ENCODE data around the gene PPP1R3A.
"Not testable (repeated sequence)": the region's sequence is repeated elsewhere in the genome, so short reads cannot be mapped to it uniquely, and the experiment has no call there.

Gene PPP1R3A

GRCh38 chr7:113918946-113919345 lies at the start of gene PPP1R3A:
Gene PPP1R3A, minus strand, starts transcription at chr7:113919009. Its CDS starts 13 bp downstream, at chr7:113918996.
- no peak for DNase-seq (ENCODE audit: low read depth in 3 of 3)

DNA sequence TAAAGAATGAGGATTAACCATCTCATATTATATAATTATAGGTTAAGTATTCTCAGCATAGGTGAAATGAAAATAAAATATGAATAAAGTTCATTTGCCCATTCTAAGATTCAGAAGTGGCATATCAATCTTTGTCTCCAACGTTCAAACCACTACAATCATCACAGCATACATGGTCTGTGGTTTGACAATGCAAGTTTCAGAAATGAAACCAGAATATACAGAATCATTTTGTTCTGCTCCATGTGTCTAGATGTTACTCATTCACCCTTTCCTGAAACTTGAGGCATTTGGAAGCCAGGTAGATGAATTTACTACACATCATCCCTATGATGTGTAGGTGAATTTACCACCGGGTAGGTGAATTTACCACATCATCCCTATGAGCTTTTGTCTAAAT lies 44.5 kb upstream of the PPP1R3A start:
- no peak for DNase-seq (ENCODE audit: low read depth in 3 of 3)

DNA sequence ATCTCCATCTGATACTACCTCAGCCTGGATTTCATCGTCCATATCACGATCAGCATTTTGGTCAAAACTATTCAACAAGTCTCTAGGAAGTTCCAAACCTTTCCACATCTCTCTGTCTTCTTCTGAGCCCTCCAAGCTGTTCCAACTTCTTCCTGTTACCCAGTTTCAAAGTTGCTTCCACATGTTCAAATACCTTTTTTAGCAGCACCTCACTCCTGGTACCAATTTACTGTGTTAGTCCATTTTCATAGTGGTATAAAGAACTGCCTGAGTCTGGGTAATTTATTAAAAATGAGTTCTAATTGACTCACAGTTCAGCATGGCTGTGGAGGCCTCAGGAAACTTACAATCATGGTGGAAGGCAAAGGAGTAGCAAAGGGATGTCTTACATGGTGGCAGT lies 41.1 kb upstream of the PPP1R3A start:
- no peak for DNase-seq (ENCODE audit: low read depth in 3 of 3)

GRCh38 chr7:113955157-113955556 lies 36.3 kb upstream of the PPP1R3A start:
- no peak for DNase-seq (ENCODE audit: low read depth in 3 of 3)

DNA sequence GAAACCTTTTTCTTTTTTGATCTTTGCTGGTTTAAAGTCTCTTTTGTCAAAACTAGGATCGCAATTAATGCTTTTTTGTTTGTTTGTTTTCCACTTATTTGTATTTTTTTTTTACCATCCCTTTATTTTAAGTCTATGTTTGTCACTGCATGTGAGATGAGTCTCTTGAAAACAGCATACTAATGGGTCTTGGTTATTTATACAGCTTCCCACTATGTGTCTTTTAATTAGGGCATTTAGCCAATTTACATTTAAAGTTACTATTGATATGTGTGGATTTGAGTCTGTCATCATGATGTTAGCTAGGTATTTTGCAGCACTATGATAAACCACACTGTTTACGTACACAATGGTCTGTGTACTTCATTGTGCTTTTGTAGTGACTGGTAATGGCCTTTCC lies 34.7 kb upstream of the PPP1R3A start:
- no peak for DNase-seq (ENCODE audit: low read depth in 3 of 3)

- no peak for DNase-seq (ENCODE audit: low read depth in 3 of 3)
Measured at GRCh38 chr7:113945018-113945938, 26.5 kb upstream of the PPP1R3A start.

DNA sequence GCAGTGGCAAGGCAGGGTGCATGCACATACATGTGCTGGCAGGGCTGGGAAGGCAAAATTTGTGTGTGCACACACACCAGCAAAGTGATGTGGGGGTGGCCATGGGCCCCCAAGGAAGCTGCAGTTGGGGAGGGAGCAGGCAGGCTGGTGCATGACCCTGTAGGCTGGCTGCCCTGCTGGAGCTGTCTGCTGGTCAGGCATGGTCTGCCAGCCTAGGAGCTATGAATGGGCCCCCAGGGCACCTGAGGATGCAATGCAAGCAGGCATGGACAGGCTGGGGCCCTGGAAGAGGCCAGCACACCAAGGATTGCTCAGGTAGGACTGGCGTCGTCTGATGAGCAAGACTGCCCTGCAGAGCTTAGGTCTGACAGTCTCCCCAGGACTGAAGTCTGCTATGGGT lies 18.2 kb upstream of the PPP1R3A start:
- DNase-seq (ENCODE audit: low read depth in 3 of 3), result no peak

DNA sequence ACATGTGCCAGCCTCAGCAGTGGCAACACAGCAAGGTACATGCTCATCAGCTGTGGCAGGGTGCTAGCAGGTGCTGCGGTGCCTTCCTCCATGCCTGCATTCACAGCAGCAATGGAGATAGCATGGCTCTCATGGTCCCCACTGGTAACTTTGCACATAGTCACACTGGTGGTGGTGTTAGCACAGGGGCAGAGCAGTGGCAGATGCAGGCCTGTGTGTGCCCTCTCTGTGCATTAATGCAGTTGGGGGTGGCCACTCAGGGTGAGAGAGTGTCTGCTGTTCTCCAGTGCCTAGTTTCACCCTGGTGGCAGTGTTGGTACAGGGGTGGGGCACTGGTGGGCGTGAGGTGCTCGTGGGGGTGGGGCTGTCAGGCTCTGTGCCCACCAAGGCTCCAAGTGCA lies 17.7 kb upstream of the PPP1R3A start:
- no peak for DNase-seq (ENCODE audit: low read depth in 3 of 3)

DNA sequence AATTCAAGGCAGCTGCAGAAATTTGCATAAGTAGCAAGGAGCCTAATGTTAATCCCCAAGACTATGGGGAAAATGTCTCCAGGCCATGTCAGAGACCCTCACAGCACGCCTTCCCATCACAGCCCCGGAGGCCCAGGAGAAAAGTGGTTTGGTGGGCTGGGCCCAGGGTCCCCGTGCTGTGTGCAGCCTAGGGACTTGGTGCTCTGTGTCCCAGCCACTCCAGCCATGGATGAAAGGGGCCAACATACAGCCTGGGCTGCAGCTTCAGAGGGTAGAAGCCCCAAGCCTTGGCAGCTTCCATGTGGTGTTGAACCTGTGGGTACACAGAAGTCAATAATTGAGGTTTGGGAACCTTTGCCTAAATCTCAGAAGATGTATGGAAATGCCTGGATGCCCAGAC lies 10.6 kb upstream of the PPP1R3A start:
- not testable (repeated sequence) for DNase-seq (ENCODE audit: low read depth in 3 of 3)

- no peak for DNase-seq (ENCODE audit: low read depth in 3 of 3)
Measured at GRCh38 chr7:113928112-113928511, 9.3 kb upstream of the PPP1R3A start.

- DNase-seq (ENCODE audit: low read depth in 3 of 3), result no peak
Measured at GRCh38 chr7:113922049-113922448, 3.2 kb upstream of the PPP1R3A start.

- no peak for DNase-seq (ENCODE audit: low read depth in 3 of 3)
Measured at GRCh38 chr7:113921363-113921762, 2.6 kb upstream of the PPP1R3A start.

DNA sequence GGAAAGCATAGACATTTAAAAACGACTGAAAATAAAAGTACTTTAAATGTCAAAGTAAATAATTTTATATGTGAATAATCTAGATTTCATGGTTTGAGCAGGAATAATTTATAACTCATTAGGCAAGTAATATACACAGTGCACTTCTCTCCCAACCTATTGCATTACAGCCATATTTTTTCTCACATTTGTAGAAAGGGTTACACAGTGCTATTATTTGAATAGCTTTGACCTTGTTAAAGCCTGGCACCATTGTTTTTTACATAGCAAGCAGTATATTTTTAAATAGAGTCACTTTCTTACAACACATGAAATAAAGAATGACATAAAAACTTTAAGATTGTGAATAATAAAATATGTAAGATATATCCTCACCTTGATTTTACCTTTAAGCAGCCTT lies 969 bp downstream of the PPP1R3A start:
- DNase-seq (ENCODE audit: low read depth in 3 of 3), result no peak

DNA sequence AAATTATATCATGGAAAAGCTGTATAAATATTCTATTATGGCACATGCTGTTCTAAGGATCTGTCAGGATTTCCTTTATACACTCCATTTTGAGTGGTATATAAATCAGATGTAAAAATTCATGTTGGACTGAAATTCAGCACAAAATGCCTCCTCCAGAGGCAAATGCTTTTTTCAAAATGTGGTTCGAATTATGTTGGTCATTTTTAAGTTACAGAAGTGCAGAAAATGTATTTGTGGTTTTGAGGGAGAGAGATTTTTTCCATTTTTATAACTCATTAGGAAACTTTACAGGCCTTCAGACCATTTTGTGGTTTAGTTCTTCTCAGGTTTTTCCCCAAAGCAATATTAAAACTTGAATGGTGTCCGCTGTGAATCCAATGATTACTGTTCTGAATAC lies 2.9 kb downstream of the PPP1R3A start:
- no peak for DNase-seq (ENCODE audit: low read depth in 3 of 3)

GRCh38 chr7:113912876-113913275 lies 5.9 kb downstream of the PPP1R3A start:
- DNase-seq (ENCODE audit: low read depth in 3 of 3), result no peak

DNA sequence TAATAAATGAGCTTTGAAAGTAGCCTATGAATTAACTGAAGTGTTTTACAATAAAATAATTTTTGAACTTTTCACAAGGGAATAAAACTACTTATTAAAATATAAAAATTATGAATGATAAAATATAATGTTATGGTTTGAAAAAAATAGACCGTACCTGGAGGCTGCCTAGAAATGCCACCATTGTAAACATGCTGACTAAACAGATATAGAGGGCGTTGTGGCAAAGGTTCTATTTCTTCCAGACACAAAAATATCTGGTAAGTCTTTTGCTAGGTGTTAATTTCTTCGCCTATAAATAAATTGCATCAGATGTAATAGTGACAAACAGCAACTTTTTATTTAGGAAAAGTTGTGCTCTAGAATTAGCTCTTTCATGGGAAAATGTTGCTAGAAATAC lies 11.2 kb downstream of the PPP1R3A start:
- DNase-seq (ENCODE audit: low read depth in 3 of 3), result no peak

- DNase-seq (ENCODE audit: low read depth in 3 of 3), result no peak
Measured at GRCh38 chr7:113904521-113904920, 14.3 kb downstream of the PPP1R3A start.

DNA sequence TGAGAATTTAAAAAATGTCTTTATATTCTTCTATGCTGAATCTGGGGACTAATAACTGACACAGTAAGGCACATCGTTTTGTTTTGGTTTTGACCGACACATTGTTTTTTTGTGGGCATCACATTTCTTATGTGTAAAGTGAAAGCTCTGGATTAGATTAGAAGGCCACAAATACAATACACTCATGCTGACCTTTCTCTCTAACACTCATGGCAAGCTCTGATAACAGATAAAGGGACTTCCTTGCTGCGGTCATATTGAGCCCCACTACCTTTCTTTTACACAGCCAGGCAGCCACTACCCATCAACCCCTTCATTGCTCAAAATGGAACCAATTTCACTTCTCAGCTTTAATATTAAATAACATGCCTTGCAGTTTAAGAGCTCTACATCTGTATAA lies 26.0 kb downstream of the PPP1R3A start:
- DNase-seq (ENCODE audit: low read depth in 3 of 3), result no peak

- DNase-seq (ENCODE audit: low read depth in 3 of 3), result no peak
Measured at GRCh38 chr7:113891828-113892227, 27.0 kb downstream of the PPP1R3A start.

GRCh38 chr7:113891031-113891350 lies 27.8 kb downstream of the PPP1R3A start:
- no peak for DNase-seq (ENCODE audit: low read depth in 3 of 3)

DNA sequence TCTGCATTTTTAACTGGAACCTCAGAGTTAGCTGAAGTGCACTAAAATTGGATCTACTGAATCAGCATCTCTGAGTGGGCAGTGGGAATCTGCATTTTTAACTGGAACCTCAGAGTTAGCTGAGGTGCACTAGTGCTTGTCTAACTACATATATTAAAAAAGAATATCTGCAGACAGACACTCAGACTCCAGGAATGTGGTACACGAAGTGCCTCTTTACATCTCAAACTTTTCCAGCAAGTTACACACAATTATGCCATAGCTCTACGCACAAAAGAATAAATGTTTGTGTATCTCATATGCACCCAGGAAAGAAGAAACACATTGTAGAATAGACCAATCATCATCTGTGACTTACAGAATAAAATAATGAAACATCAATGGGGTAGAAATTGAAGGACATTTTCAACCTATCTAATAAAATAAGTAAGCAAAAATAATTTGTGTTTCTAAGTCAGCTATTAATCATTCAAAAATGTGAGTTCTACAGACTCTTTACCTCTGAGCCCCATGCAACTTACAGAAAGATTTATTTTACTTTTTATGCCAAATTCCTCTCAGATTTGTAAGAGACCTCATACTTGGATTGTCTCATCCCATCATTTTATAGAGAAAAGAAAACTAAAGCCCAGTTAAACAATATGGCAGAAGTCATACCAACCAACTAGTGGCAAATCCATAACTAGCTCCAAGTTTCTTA lies 28.3 kb downstream of the PPP1R3A start:
- DNase-seq (ENCODE audit: low read depth in 3 of 3), result no peak

DNA sequence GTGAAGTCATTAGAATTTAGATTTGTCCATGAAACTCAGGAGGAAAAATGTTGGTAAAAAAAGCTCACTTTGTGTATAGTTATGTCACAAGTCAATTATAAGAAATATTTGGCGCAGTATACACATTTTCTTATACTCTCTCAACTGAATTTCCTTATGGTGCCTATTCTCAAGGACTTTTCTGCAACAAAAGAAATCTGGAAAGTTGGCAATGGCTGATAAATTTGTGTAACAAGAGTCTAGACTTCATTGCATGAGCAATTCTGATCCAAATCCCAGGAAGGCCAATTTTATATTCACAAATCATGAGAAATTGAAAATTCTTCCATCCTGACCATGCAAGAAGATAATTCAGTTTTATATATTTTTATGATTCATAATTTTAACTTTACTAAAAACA lies 35.7 kb downstream of the PPP1R3A start:
- no peak for DNase-seq (ENCODE audit: low read depth in 3 of 3)

- no peak for DNase-seq (ENCODE audit: low read depth in 3 of 3)
Measured at GRCh38 chr7:113880559-113880958, 38.2 kb downstream of the PPP1R3A start.
